Measurements from ENCODE around the gene YY1. TPM values are rescaled to one million over a fixed set of nuclear protein-coding genes. Genes with fewer than 3 reads are reported as not detected.
"Not testable (repeated sequence)": the region's sequence is repeated elsewhere in the genome, so short reads cannot be mapped to it uniquely, and the experiment has no call there.

YY1 gene
- total RNA-seq, 1 donor from 2014 or later: 87.5 TPM

GRCh38 chr14:100207588-100207987 lies 31.4 kb upstream of the YY1 start:
- H3K36me3 Mint-ChIP-seq (ENCODE audit: low read depth, unreplicated experiment): peaks cover 10% of the 10 kb centered on the region
- not testable (repeated sequence) for H3K27ac ChIP-seq (ENCODE audit: low read depth, low read length); H3K79me2 ChIP-seq (ENCODE audit: insufficient read depth, low read length); H3K27me3 ChIP-seq (ENCODE audit: insufficient read depth, low read length); H3K9me3 Mint-ChIP-seq (ENCODE audit: unreplicated experiment); FAIRE-seq; DNase-seq (ENCODE audit: low read depth); H2AFZ ChIP-seq (ENCODE audit: low read depth, low read length); H3K4me3 ChIP-seq (ENCODE audit: insufficient read depth, low read depth, low read length); H3K4me2 ChIP-seq (ENCODE audit: low read length); H3K27me3 Mint-ChIP-seq (ENCODE audit: low read depth, unreplicated experiment); H3K4me3 Mint-ChIP-seq (ENCODE audit: unreplicated experiment); H3K9ac ChIP-seq (ENCODE audit: low read length); H3K36me3 ChIP-seq (ENCODE audit: insufficient read depth, low read length); H3K4me1 Mint-ChIP-seq (ENCODE audit: low read depth, unreplicated experiment); H3K4me1 ChIP-seq (ENCODE audit: insufficient read depth, low read length); H4K20me1 ChIP-seq (ENCODE audit: insufficient read depth, low read length); H3K27ac Mint-ChIP-seq (ENCODE audit: unreplicated experiment); H3K9me3 ChIP-seq (ENCODE audit: insufficient read depth, low read depth, low read length)

- H3K27ac Mint-ChIP-seq (ENCODE audit: unreplicated experiment); H3K9me3 Mint-ChIP-seq (ENCODE audit: unreplicated experiment); H3K79me2 ChIP-seq (ENCODE audit: insufficient read depth, low read length); H3K4me2 ChIP-seq (ENCODE audit: low read length); H2AFZ ChIP-seq (ENCODE audit: low read depth, low read length); H4K20me1 ChIP-seq (ENCODE audit: insufficient read depth, low read length); FAIRE-seq; H3K4me1 ChIP-seq (ENCODE audit: insufficient read depth, low read length); H3K4me3 ChIP-seq (ENCODE audit: insufficient read depth, low read depth, low read length); H3K9ac ChIP-seq (ENCODE audit: low read length); DNase-seq (ENCODE audit: low read depth); H3K27me3 Mint-ChIP-seq (ENCODE audit: low read depth, unreplicated experiment); H3K27ac ChIP-seq (ENCODE audit: low read depth, low read length); H3K36me3 ChIP-seq (ENCODE audit: insufficient read depth, low read length); H3K27me3 ChIP-seq (ENCODE audit: insufficient read depth, low read length); H3K4me1 Mint-ChIP-seq (ENCODE audit: low read depth, unreplicated experiment); H3K9me3 ChIP-seq (ENCODE audit: insufficient read depth, low read depth, low read length); H3K4me3 Mint-ChIP-seq (ENCODE audit: unreplicated experiment): not testable (repeated sequence)
- peaks cover 10% of the 10 kb centered on the region for H3K36me3 Mint-ChIP-seq (ENCODE audit: low read depth, unreplicated experiment)
These were observed 30.8 kb upstream of the YY1 start for GRCh38 chr14:100208136-100208535.

GRCh38 chr14:100211366-100211765 lies 27.6 kb upstream of the YY1 start:
- H3K27me3 ChIP-seq (ENCODE audit: insufficient read depth, low read length): no peaks in the 10 kb centered on the region
- Mint-ChIP-seq H3K27ac (ENCODE audit: unreplicated experiment) (no peak overlapping the region), H3K27me3 (ENCODE audit: low read depth, unreplicated experiment) (no peaks in the 10 kb centered on the region), H3K4me3 (ENCODE audit: unreplicated experiment) (no peak overlapping the region), H3K36me3 (ENCODE audit: low read depth, unreplicated experiment) (peaks cover 10% of the 10 kb centered on the region), H3K4me1 (ENCODE audit: low read depth, unreplicated experiment) (no peaks in the 10 kb centered on the region), H3K9me3 (ENCODE audit: unreplicated experiment) (peaks cover 5% of the 10 kb centered on the region)
- no peaks in the 10 kb centered on the region for H3K4me1 ChIP-seq (ENCODE audit: insufficient read depth, low read length)
- TF ChIP-seq CTCF (IDR thresholded peaks at IDR 0.05; ENCODE audit: insufficient read depth, low read depth, low read length) (no peak), EZH2 (IDR thresholded peaks at IDR 0.05; ENCODE audit: insufficient read depth, low read length) (no peak)
- no peaks in the 10 kb centered on the region for H3K36me3 ChIP-seq (ENCODE audit: insufficient read depth, low read length)
- H3K79me2 ChIP-seq (ENCODE audit: insufficient read depth, low read length): no peaks in the 10 kb centered on the region
- no peaks in the 10 kb centered on the region for H4K20me1 ChIP-seq (ENCODE audit: insufficient read depth, low read length)
- no peaks in the 10 kb centered on the region for H3K9me3 ChIP-seq (ENCODE audit: insufficient read depth, low read depth, low read length)
- no peak overlapping the region for H3K4me2 ChIP-seq (ENCODE audit: low read length)
- H3K4me3 ChIP-seq (ENCODE audit: insufficient read depth, low read depth, low read length): no peak overlapping the region
- H2AFZ ChIP-seq (ENCODE audit: low read depth, low read length): no peak overlapping the region
- FAIRE-seq (no peak), DNase-seq (ENCODE audit: low read depth) (no peak)
- H3K9ac ChIP-seq (ENCODE audit: low read length): no peak overlapping the region
- no peak overlapping the region for H3K27ac ChIP-seq (ENCODE audit: low read depth, low read length)

- Histone ChIP-seq H3K4me2 (ENCODE audit: low read length) (no peak overlapping the region), H3K4me3 (ENCODE audit: insufficient read depth, low read depth, low read length) (no peak overlapping the region), H3K27ac (ENCODE audit: low read depth, low read length) (no peak overlapping the region), H4K20me1 (ENCODE audit: insufficient read depth, low read length) (no peaks in the 10 kb centered on the region), H3K27me3 (ENCODE audit: insufficient read depth, low read length) (no peaks in the 10 kb centered on the region), H2AFZ (ENCODE audit: low read depth, low read length) (no peak overlapping the region), H3K79me2 (ENCODE audit: insufficient read depth, low read length) (no peaks in the 10 kb centered on the region), H3K9me3 (ENCODE audit: insufficient read depth, low read depth, low read length) (no peaks in the 10 kb centered on the region), H3K4me1 (ENCODE audit: insufficient read depth, low read length) (no peaks in the 10 kb centered on the region), H3K36me3 (ENCODE audit: insufficient read depth, low read length) (no peaks in the 10 kb centered on the region), H3K9ac (ENCODE audit: low read length) (no peak overlapping the region)
- no peak for DNase-seq (ENCODE audit: low read depth)
- Mint-ChIP-seq H3K27me3 (ENCODE audit: low read depth, unreplicated experiment) (no peaks in the 10 kb centered on the region), H3K4me3 (ENCODE audit: unreplicated experiment) (peak overlapping the region; percentile 11), H3K9me3 (ENCODE audit: unreplicated experiment) (peaks cover 5% of the 10 kb centered on the region), H3K27ac (ENCODE audit: unreplicated experiment) (no peak overlapping the region), H3K4me1 (ENCODE audit: low read depth, unreplicated experiment) (no peaks in the 10 kb centered on the region), H3K36me3 (ENCODE audit: low read depth, unreplicated experiment) (peaks cover 7% of the 10 kb centered on the region)
- no peak for FAIRE-seq
- no peak for TF ChIP-seq CTCF (IDR thresholded peaks at IDR 0.05; ENCODE audit: insufficient read depth, low read depth, low read length)
- TF ChIP-seq EZH2 (IDR thresholded peaks at IDR 0.05; ENCODE audit: insufficient read depth, low read length): no peak
These were observed 27.1 kb upstream of the YY1 start for GRCh38 chr14:100211893-100212292.

Measured in astrocyte (in vitro differentiated cells and primary cell).